Esophagus squamous epithelium (tissue), 5 donors: ENCODE results near the gene NSA2. TPM values are rescaled to one million over a fixed set of nuclear protein-coding genes. Genes with fewer than 3 reads are reported as not detected.
"Not testable (repeated sequence)": the region's sequence is repeated elsewhere in the genome, so short reads cannot be mapped to it uniquely, and the experiment has no call there.

ENCODE experiments used
- DNase-seq: peaks from one replicate; lab custom pipeline; 2025; lab: John Stamatoyannopoulos, UW
- H3K27ac ChIP-seq, 4 donors: fragments of 200-600 bp; sonication (generic); one replicate each; pipeline ENCODE4 v1.5.1; 2016 to 2019; ENCODE audit warnings: mild to moderate bottlenecking in 1 of 4
- H3K27me3 ChIP-seq, 4 donors: fragments of 200-600 bp; sonication (generic); 1 replicate in 3 of 4; 2 replicates in 1 of 4; pipeline versions ENCODE4 v1.5.1 to v1.6.0; 2017 to 2021; ENCODE audit warnings: antibody characterized with exemption in 1 of 4
- H3K36me3 ChIP-seq, 3 donors: fragments of 200-600 bp; sonication (generic); one replicate each; pipeline ENCODE4 v1.5.1; 2016 to 2019
- H3K4me1 ChIP-seq, 3 donors: fragments of 200-600 bp; sonication (generic); one replicate each; pipeline ENCODE4 v1.5.1; 2017 to 2019
- H3K4me3 ChIP-seq, 4 donors: fragments of 200-600 bp; sonication (generic); 1 replicate in 3 of 4; 2 replicates in 1 of 4; pipeline ENCODE4 v1.5.1; 2016 to 2019; ENCODE audit warnings: mild to moderate bottlenecking in 2 of 4, moderate library complexity in 1 of 4
- H3K9me3 ChIP-seq, 3 donors: fragments of 200-600 bp; sonication (generic); one replicate each; pipeline ENCODE4 v1.5.1; 2016 to 2019
- POLR2A ChIP-seq, 4 donors: fragments of 450-650 bp; IDR thresholded peaks; one replicate each; pipeline ENCODE4 v1.6.1; 2017; ENCODE audit warnings: antibody characterized with exemption in 4 of 4, mild to moderate bottlenecking in 4 of 4, moderate library complexity in 3 of 4
- WGBS, 2 donors: methylation state at CpG; one replicate each; pipeline ENCODE4 v1.1.5; 2018; 5-methylcytosine and 5-hydroxymethylcytosine counted together
- intact Hi-C: fragments of 100-400 bp; cut with DNase I; formaldehyde crosslinking; loops from one replicate; pipeline ENCODE4 v1.15.0; 2022
- total RNA-seq, 4 donors: library from RNA; depleted of rRNA; stranded (reverse); fragments of >200 nt; gene quantifications; one replicate each; pipeline ENCODE4 v1.1.0, GENCODE V29; 2016
- TF ChIP-seq, protein P1 (sequence below), 6 experiments: fragments of 450-650 bp in 4 of 6; fragments of 200-600 bp in 2 of 6; sonication (generic) in 2 of 6; IDR thresholded peaks; one replicate each; pipeline ENCODE4 v1.5.1; 2016 to 2019; ENCODE audit warnings: antibody characterized with exemption in 6 of 6, mild to moderate bottlenecking in 4 of 6, moderate library complexity in 4 of 6
- donor health status: DM: yes; HTN: yes; CAD: no.

NSA2 gene
- total RNA-seq, 4 donors from 2014 or later = 49.8 to 119 (median 82.7) TPM

DNA sequence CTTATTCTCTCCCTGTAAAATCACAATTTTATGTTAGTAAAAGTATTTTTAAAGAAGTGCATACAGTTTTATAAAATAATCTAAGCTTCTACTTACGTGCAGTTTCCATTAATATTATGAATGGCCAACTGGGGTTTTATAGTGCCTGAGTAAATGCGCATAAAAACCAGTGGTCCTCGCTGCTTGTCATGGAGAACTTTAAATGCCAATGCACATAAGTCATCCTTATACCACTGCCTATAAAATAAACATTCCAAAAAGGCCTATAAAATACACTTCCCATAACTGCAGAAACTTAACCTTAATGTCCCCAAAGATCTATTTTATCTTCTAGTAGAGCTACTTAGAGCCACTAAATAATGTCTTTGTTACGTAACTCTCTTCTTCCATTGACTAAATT, 28.6 kb upstream of the NSA2 start:
- DNase-seq = no peak
- 93 to 95% methylated on average over 4 of the region's 4 CpGs for WGBS, 2 donors

GRCh38 chr5:74748742-74749141, 18.3 kb upstream of the NSA2 start:
- DNase-seq, H3K27me3 ChIP-seq, H3K9me3 ChIP-seq, H3K4me1 ChIP-seq, H3K4me3 ChIP-seq, H3K27ac ChIP-seq, intact Hi-C loops: not testable (repeated sequence)
- H3K36me3 ChIP-seq = peaks cover 6 to 97% (median 8%) of the 10 kb centered on the region in 3 donors
- 100% methylated on average over 4 of the region's 4 CpGs for WGBS, 2 donors

More for the DNA sequence above, 28.6 kb upstream of the NSA2 start:
- intact Hi-C loops = no loop called here
- Histone ChIP-seq H3K27ac (no peak overlapping the region), H3K4me1 (no peaks in the 10 kb centered on the region), H3K27me3 (no peaks in the 10 kb centered on the region), H3K9me3 (no peaks in the 10 kb centered on the region), H3K36me3 (peaks cover 3 to 95% (median 3%) of the 10 kb centered on the region in 3 donors), H3K4me3 (no peak overlapping the region)
- TF ChIP-seq, protein P1, sequence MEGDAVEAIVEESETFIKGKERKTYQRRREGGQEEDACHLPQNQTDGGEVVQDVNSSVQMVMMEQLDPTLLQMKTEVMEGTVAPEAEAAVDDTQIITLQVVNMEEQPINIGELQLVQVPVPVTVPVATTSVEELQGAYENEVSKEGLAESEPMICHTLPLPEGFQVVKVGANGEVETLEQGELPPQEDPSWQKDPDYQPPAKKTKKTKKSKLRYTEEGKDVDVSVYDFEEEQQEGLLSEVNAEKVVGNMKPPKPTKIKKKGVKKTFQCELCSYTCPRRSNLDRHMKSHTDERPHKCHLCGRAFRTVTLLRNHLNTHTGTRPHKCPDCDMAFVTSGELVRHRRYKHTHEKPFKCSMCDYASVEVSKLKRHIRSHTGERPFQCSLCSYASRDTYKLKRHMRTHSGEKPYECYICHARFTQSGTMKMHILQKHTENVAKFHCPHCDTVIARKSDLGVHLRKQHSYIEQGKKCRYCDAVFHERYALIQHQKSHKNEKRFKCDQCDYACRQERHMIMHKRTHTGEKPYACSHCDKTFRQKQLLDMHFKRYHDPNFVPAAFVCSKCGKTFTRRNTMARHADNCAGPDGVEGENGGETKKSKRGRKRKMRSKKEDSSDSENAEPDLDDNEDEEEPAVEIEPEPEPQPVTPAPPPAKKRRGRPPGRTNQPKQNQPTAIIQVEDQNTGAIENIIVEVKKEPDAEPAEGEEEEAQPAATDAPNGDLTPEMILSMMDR (IDR thresholded peaks at IDR 0.05) = no peak

DNA sequence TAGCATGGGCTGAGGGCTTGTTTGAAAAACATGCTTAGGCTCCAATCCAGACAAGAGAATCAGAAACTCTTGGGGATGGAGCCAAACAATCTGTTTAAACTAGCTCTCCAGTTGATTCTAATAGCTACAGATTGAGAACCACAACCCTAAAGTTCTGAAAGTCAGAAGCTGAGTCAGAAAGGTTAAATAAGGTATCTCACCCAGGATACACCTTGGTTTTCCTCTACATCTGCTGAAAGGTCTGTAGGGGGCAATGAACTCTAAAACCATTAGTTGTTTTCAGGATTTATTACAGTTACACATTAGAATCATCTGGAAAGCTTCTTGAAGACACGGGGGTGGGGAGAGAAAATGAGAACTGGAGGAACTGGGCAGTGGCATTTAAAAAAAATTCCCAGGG, 5.8 kb upstream of the NSA2 start:
- WGBS, 2 donors = 55 to 65% methylated on average over 1 of the region's 1 CpG
- peaks cover 0 to 2% (median 0%) of the 10 kb centered on the region in 3 donors for H3K9me3 ChIP-seq
- no peaks in the 10 kb centered on the region for H3K27me3 ChIP-seq
- H3K36me3 ChIP-seq = peaks cover 0 to 63% (median 5%) of the 10 kb centered on the region in 3 donors
- no peak for DNase-seq
- no peak for TF ChIP-seq POLR2A (IDR thresholded peaks at IDR 0.05)
- TF ChIP-seq, protein P1 (IDR thresholded peaks at IDR 0.05) = no peak
- intact Hi-C loops = no loop called here
- H3K4me3 ChIP-seq = no peak overlapping the region
- no peak overlapping the region for H3K27ac ChIP-seq
- peaks cover 10 to 56% (median 17%) of the 10 kb centered on the region in 3 donors for H3K4me1 ChIP-seq

- peaks cover 0 to 50% (median 5%) of the 10 kb centered on the region in 3 donors for H3K36me3 ChIP-seq
- H3K9me3 ChIP-seq = no peaks in the 10 kb centered on the region
- peaks cover 11 to 57% (median 17%) of the 10 kb centered on the region in 3 donors for H3K4me1 ChIP-seq
- no peaks in the 10 kb centered on the region for H3K27me3 ChIP-seq
- no peak overlapping the region for H3K27ac ChIP-seq
- TF ChIP-seq POLR2A (IDR thresholded peaks at IDR 0.05) = no peak
- TF ChIP-seq, protein P1 (IDR thresholded peaks at IDR 0.05) = no peak
- DNase-seq = no peak
- 33 to 75% methylated on average over 1 to 2 of the region's 2 CpGs for WGBS, 2 donors
- intact Hi-C loops = no loop called here
- no peak overlapping the region for H3K4me3 ChIP-seq
Measured at GRCh38 chr5:74762599-74762998, 4.5 kb upstream of the NSA2 start.

DNA sequence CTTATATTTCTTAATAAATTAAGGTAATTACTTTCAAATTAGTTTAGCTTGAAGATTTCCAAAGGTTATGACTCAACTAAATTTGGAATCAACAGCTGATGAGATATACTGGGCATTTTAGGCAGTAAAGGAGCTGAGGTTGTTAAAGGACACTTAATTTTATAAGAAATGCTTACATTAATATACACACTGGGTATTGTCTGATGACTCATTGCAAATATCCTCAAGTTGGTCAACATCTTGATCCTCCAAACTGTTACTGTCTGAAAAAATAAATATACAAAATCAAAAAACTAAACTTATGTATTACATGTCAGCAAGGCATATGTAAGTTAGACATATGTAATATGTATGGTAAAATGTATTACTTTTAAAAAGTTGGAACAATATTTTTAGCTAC, 3.5 kb upstream of the NSA2 start:
- no peak overlapping the region for H3K4me3 ChIP-seq
- no peaks in the 10 kb centered on the region for H3K27me3 ChIP-seq
- intact Hi-C loops = no loop called here
- peaks cover 0 to 41% (median 2%) of the 10 kb centered on the region in 3 donors for H3K36me3 ChIP-seq
- no peak for TF ChIP-seq POLR2A (IDR thresholded peaks at IDR 0.05)
- TF ChIP-seq, protein P1 (IDR thresholded peaks at IDR 0.05) = no peak
- no peaks in the 10 kb centered on the region for H3K9me3 ChIP-seq
- no peak overlapping the region for H3K27ac ChIP-seq
- peaks cover 19 to 66% (median 23%) of the 10 kb centered on the region in 3 donors for H3K4me1 ChIP-seq
- DNase-seq = no peak

DNA sequence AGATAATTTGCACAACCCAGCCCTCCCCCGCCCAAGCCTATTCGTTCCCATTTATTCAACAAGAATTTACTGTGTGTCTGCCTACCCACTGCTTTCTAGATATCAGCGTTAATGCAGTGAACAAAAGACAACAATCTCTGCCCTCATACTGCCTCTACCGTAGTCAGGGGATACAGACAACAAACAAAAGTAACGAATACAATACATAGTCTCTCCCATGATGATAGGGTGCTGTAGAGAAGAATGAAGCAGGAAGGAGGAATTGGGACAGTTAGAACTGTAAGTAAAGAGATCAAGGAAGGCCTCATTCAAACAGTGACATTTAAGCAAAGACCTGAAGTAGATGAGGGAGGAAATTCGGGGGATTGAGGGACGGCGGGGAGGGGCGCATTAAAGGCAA, 1.8 kb upstream of the NSA2 start:
- DNase-seq = no peak
- Histone ChIP-seq H3K9me3 (no peaks in the 10 kb centered on the region), H3K4me3 (peak overlapping the region in 1 of 4 donors; percentile 89), H3K27me3 (no peaks in the 10 kb centered on the region), H3K4me1 (peaks cover 19 to 69% (median 23%) of the 10 kb centered on the region in 3 donors), H3K27ac (no peak overlapping the region), H3K36me3 (peaks cover 0 to 39% (median 3%) of the 10 kb centered on the region in 3 donors)
- intact Hi-C loops = no loop called here
- 50 to 59% methylated on average over 9 of the region's 9 CpGs for WGBS, 2 donors
- TF ChIP-seq POLR2A (IDR thresholded peaks at IDR 0.05) = no peak
- TF ChIP-seq, protein P1 (IDR thresholded peaks at IDR 0.05) = no peak
